ENCODE results near the gene VPS54.
"Not testable (repeated sequence)": the region's sequence is repeated elsewhere in the genome, so short reads cannot be mapped to it uniquely, and the experiment has no call there.

DNA sequence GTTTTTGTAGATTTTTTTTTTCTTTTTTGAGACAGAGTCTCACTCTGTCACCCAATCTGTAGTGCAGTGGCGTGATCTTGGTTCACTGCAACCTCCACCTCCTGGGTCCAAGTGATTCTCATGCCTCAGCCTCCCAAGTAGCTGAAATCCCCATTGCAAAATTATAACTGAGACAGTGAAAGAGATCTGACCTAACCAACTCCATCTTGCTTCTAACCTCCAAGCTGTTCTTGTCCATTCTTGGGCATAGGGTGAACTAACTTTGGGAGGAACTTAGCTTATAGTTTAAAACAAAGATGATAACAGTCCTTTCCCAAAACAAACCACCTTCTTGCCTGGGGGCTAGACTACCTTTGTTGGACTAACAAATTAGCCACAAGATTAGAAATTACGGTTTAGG lies 44.2 kb downstream of the VPS54 start:
- TF ChIP-seq, protein P1, sequence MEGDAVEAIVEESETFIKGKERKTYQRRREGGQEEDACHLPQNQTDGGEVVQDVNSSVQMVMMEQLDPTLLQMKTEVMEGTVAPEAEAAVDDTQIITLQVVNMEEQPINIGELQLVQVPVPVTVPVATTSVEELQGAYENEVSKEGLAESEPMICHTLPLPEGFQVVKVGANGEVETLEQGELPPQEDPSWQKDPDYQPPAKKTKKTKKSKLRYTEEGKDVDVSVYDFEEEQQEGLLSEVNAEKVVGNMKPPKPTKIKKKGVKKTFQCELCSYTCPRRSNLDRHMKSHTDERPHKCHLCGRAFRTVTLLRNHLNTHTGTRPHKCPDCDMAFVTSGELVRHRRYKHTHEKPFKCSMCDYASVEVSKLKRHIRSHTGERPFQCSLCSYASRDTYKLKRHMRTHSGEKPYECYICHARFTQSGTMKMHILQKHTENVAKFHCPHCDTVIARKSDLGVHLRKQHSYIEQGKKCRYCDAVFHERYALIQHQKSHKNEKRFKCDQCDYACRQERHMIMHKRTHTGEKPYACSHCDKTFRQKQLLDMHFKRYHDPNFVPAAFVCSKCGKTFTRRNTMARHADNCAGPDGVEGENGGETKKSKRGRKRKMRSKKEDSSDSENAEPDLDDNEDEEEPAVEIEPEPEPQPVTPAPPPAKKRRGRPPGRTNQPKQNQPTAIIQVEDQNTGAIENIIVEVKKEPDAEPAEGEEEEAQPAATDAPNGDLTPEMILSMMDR (IDR thresholded peaks at IDR 0.05; ENCODE audit: insufficient read depth, low read length, poor library complexity, severe bottlenecking), result not testable (repeated sequence)
- TF ChIP-seq EZH2phosphoT487 (conservative IDR thresholded peaks at IDR 0.05; ENCODE audit: low read length), result not testable (repeated sequence)

Measured in SU-DHL-6 (cell line).